Osteoblast (primary cell): Measurements from ENCODE around the gene DGKQ. TPM values are rescaled to one million over a fixed set of nuclear protein-coding genes. Genes with fewer than 3 reads are reported as not detected.
A peak's percentile ranks its signal among the peaks of the same experiment; 100 is the strongest.

Source experiments
- DNase-seq: peaks from one replicate; pipeline ENCODE4 v3.0.0; 2011; ENCODE audit warnings: low spot score, mixed read lengths; ENCODE audit not compliant: insufficient read length; ENCODE audit errors: missing footprints
- H2AFZ ChIP-seq: 2 replicates; pipeline ENCODE4 v1.6.0; 2011; ENCODE audit warnings: mild to moderate bottlenecking, low read length
- H3K27ac ChIP-seq: 2 replicates; pipeline ENCODE4 v1.5.1; 2011; ENCODE audit warnings: mild to moderate bottlenecking, low read depth, low read length, moderate library complexity
- H3K27me3 ChIP-seq: 2 replicates; pipeline ENCODE4 v1.6.0; 2012; ENCODE audit warnings: mild to moderate bottlenecking, control low read depth, inconsistent platforms, low read length, moderate library complexity; ENCODE audit not compliant: insufficient read depth
- H3K36me3 ChIP-seq: 2 replicates; pipeline ENCODE4 v1.5.1; 2011; ENCODE audit warnings: mild to moderate bottlenecking, low read length, control low read depth, moderate library complexity; ENCODE audit not compliant: insufficient read depth
- H3K4me1 ChIP-seq: 2 replicates; pipeline ENCODE4 v1.5.1; 2011; ENCODE audit warnings: mild to moderate bottlenecking, low read length, control low read depth, moderate library complexity; ENCODE audit not compliant: insufficient read depth
- H3K4me2 ChIP-seq: 2 replicates; pipeline ENCODE4 v1.6.0; 2011; ENCODE audit warnings: mild to moderate bottlenecking, low read length; ENCODE audit not compliant: insufficient read depth
- H3K4me3 ChIP-seq: fragments of 200-600 bp; sonication (generic); 3 replicates; pipeline ENCODE4 v1.5.1; 2012; ENCODE audit warnings: mild to moderate bottlenecking, low read length, inconsistent platforms; ENCODE audit not compliant: insufficient read depth
- H3K79me2 ChIP-seq: 2 replicates; pipeline ENCODE4 v1.6.0; 2012; ENCODE audit warnings: mild to moderate bottlenecking, low read length, control low read depth, inconsistent platforms; ENCODE audit not compliant: insufficient read depth
- H3K9me3 ChIP-seq: 2 replicates; pipeline ENCODE4 v1.5.1; 2011; ENCODE audit warnings: low read depth, low read length, control low read depth
- H4K20me1 ChIP-seq: 2 replicates; pipeline ENCODE4 v1.6.0; 2012; ENCODE audit warnings: mild to moderate bottlenecking, low read length, control low read depth; ENCODE audit not compliant: insufficient read depth
- total RNA-seq: library from RNA; depleted of rRNA; stranded (reverse); fragments of >200 nt; gene quantifications from 2 replicates; pipeline ENCODE4 v1.2.3, GENCODE V29; 2012
- TF ChIP-seq, protein P1 (sequence below): IDR thresholded peaks from 2 replicates; pipeline ENCODE4 v1.5.1; 2011; ENCODE audit warnings: mild to moderate bottlenecking, low read depth, low read length, moderate library complexity; ENCODE audit errors: extremely low read depth

DGKQ gene
- total RNA-seq, 1 donor, result 15.2 TPM

DNA sequence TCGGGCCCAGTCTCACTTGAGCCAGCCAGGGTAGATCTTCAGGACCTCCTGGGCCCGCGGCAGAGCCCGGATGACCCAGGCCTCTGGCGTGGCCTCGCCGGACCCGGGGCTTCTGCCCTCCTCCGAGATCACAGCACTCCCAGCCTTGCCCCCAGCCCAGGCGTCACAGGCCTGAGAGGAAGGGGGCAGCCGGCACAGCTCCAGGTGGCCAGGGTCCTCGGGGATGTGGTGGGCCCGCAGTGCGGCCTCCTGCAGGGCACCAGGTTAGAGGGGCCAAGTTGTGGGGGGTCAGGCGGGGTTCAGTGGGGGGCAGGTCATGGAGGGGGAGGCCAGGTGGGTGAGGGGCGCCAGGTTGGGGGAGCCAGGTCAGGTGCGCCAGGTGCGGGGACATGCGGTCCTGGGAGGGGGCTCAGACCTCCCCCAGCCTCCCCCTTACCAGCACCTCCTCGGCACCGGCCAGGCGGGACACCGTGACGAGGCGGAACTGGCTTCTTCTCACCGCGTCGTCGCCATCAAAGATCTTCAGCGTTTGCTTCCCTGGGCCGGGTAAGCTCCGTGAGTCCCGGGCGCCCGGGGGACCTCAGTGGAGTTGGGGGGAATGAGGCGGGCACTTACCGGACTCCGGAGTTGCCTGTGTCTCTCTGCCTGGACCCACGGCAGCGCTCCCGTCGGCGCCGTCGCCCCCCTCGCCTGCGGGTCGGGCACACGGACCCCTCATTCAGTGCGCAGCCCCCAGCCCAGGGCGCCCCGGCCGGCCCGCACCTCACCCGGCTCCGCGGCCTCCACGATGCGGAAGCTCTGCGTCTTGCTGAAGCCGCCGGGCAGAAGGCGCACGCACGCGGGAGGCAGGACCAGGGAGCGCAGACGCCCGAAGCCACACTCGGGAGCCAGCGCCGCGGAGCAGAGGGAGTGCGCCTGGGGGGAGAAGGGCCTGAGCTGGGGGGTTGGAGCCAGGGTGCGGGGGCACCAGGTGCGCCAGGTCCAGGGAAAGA is 6.0 kb downstream of the DGKQ start:
- Histone ChIP-seq H4K20me1 (peaks cover 28% of the 10 kb centered on the region), H3K9me3 (no peaks in the 10 kb centered on the region), H3K4me1 (peaks cover 7% of the 10 kb centered on the region), H2AFZ (no peak overlapping the region), H3K27ac (no peak overlapping the region), H3K27me3 (no peaks in the 10 kb centered on the region), H3K36me3 (peaks cover 10% of the 10 kb centered on the region), H3K4me2 (no peak overlapping the region), H3K79me2 (peaks cover 21% of the 10 kb centered on the region), H3K4me3 (no peak overlapping the region)
- peak; percentile 84 for DNase-seq
- TF ChIP-seq, protein P1, sequence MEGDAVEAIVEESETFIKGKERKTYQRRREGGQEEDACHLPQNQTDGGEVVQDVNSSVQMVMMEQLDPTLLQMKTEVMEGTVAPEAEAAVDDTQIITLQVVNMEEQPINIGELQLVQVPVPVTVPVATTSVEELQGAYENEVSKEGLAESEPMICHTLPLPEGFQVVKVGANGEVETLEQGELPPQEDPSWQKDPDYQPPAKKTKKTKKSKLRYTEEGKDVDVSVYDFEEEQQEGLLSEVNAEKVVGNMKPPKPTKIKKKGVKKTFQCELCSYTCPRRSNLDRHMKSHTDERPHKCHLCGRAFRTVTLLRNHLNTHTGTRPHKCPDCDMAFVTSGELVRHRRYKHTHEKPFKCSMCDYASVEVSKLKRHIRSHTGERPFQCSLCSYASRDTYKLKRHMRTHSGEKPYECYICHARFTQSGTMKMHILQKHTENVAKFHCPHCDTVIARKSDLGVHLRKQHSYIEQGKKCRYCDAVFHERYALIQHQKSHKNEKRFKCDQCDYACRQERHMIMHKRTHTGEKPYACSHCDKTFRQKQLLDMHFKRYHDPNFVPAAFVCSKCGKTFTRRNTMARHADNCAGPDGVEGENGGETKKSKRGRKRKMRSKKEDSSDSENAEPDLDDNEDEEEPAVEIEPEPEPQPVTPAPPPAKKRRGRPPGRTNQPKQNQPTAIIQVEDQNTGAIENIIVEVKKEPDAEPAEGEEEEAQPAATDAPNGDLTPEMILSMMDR, result no peak

DNA sequence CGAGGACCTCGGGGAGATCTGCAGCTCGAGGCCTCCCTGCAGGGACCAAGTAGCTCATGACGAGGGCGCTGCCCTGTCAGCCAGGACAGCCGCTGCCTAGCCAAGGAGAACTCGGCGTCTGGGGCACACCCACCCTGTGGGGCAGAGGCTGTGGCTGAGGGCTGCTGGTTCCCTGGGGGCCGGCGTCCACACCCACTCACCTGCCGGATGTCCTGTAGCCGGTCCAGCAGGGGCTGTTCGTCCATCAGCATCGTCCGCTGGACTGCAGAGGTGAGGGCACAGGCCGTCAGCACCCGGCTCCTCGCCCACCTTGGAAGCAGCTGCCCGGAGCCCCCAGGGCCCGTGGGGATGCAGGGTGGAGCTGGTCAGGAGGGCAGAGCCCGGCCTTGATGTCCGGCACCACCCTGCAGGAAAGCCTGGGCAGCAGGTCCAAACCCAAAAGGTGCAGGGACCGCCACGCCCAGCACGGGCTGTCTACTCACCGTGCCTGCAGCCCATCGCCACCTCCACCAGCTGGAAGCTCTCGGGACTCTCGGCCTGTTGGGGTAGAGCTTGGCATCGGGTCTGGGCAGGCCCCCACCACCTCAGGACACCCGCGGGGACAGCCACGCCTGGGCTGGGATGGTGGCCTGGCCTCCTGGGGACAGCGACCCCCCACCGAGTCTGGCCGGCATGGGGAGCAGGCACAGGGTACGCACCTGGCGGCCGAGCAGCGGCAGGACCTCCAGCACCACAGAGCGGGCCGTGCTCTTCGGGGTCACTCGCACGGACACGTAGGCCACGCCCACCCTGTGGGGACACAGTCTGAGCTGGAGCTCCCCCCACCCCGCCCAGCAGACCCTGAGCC is 6.9 kb downstream of the DGKQ start:
- Histone ChIP-seq H3K4me3 (no peak overlapping the region), H4K20me1 (peaks cover 19% of the 10 kb centered on the region), H3K9me3 (no peaks in the 10 kb centered on the region), H2AFZ (no peak overlapping the region), H3K36me3 (peaks cover 10% of the 10 kb centered on the region), H3K27me3 (no peaks in the 10 kb centered on the region), H3K79me2 (peaks cover 13% of the 10 kb centered on the region), H3K4me1 (no peaks in the 10 kb centered on the region), H3K4me2 (no peak overlapping the region), H3K27ac (no peak overlapping the region)
- TF ChIP-seq, protein P1, result no peak
- DNase-seq, result peak; percentile 84

DNA sequence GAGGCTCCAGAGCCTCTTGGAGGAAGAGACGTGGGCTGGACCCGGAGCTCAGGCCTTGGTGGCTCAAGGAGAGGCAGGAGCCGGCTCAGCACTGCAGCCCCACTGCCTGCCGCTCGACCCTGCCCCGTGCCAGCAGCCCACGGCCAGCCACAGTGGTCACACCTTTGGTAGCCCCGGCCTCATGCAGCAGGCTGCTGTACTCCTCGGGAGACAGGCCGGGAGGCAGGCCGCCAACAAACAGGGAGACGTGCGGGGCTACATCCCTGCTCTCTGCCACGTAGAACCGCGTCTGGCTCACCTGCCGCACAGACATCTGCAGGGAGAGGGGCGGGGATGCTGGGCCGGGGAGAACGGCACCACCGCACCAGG is 7.6 kb downstream of the DGKQ start:
- peaks cover 10% of the 10 kb centered on the region for H3K36me3 ChIP-seq
- no peaks in the 10 kb centered on the region for H3K9me3 ChIP-seq
- no peaks in the 10 kb centered on the region for H3K27me3 ChIP-seq
- H3K27ac ChIP-seq, result no peak overlapping the region
- DNase-seq, result peak; percentile 77
- H4K20me1 ChIP-seq, result peaks cover 11% of the 10 kb centered on the region
- no peak overlapping the region for H3K4me3 ChIP-seq
- H2AFZ ChIP-seq, result no peak overlapping the region
- H3K4me1 ChIP-seq, result no peaks in the 10 kb centered on the region
- peaks cover 6% of the 10 kb centered on the region for H3K79me2 ChIP-seq
- TF ChIP-seq, protein P1, result no peak
- no peak overlapping the region for H3K4me2 ChIP-seq
